C1 segment of cervical spinal cord (tissue), 14 donors: ENCODE data around the gene TIAM2.
"Not testable (repeated sequence)": the region's sequence is repeated elsewhere in the genome, so short reads cannot be mapped to it uniquely, and the experiment has no call there.

Source experiments
- DNase-seq, 14 donors: peaks; one replicate each; lab custom pipeline; 2025; lab: John Stamatoyannopoulos, UW

The TIAM2 gene

DNA sequence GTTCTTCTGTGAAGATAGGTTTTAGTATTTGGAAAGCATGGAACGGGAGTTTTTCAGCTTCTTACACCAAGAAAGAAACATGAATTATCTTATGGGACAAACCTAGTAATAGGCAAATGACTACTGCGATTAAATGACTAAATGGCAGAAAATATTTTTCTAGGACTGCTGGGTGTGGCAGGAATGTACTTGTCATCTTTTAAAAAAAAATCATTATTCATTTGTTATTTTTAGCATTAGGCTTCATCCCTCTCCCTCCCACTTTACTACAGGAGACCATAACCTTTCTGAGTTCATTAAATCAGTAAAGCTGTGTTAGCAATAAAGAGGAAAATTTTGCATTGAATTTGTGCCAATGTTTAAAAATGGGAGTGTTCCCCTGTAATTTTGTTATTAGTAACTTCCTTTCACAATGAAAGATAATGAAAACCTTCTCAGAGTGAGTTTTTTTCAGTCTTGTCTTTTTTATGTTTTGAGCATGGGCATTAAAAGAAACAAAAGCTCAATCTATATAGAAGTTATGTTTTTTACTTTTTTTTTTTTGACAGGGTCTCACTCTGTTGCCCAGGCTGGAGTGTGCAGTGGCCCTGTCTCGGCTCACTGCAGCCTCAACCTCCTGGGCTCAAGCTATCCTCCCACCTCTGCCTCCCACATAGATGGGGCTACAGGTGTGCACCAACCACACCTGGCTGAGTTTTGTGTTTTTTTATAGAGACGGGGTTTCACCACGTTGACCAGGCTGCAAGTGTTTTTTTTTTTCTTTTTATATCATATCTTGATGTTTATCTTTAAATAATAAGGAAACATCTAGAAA, 163.1 kb downstream of the TIAM2 start:
- no peak for DNase-seq

DNA sequence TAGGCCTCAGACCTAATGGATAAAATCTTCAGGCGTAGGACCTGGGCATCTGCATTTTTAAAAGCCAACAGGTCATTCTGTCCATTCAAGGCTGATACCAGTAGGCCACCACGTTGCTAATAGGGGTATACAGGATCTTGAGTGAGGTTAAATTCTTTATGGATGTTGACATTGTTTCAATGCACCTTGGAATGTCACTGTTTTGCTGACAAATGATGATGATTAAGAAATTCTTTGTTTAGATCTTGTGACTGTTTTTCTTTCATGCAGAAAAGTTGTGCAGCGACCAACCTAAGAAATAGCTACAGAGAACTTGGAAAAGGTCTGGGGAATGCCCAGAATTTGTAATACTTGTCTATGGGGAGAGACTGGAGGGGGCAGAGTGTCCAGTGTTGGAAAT, 167.6 kb downstream of the TIAM2 start:
- no peak for DNase-seq

DNA sequence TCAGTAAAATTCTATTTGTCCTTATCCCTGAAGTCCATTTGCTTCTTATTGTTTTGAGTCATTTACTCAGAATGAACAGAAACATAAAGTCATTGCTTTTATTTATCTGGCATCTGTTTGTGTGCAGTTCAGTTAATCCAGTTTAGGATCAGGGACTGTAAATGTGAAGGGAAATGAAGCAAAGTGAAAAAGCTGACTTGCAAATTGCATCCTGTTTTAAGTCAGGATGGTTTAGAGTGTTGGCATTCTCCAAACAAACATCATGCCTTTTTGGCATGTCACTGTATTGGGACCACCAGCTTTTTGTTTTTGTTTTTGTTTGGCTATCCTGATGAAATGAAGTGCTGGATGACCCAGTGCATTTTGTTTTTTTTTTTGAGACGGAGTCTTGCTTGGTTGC, 168.5 kb downstream of the TIAM2 start:
- DNase-seq: no peak

DNA sequence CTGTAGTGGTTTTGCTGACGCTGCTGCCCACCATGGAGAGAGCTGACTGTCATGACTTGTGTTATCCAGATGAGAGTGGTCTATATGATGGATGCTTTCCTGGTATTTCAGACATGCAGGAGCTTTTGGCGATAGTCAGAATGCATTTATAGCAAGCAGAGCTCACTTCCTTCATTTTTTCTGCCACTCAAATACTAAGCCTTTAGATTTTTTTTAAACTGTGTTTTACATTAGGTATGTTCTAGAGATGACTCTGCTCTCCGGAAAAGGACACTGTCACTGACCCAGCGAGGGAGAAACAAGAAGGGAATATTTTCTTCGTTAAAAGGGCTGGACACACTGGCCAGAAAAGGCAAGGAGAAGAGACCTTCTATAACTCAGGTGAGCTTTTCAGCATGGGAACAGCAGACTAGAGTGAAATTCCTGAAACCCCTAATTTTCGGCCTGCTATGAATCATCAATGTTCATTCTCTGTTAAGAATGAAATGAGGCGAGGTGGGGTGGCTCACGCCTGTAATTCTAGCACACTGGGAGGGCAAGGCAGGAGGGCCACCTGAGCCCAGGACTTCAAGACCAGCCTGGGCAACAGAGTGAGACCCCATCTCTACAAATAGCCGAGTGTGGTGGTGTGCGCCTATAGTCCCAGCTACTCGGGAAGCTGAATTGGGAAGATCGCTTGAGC, 170.1 kb downstream of the TIAM2 start:
- DNase-seq: no peak

DNA sequence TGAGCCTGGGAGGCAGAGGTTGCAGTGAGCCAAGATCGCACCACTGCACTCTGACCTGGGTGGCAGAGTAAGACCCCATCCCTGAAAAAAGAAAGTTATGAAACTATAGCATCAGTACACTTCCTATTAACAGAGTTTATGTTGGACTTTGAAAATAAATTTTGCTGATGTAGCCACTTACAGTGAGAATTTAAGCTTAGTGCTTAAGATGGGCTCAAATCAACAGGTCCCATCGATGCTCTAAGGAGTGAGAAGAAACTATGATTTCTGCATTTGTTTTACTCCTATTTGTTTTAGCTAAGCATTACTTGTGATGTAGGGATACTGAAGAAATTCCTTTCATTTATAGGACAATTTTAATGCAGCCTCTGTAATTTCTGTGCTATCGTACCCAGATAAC, 175.4 kb downstream of the TIAM2 start:
- DNase-seq: no peak

DNA sequence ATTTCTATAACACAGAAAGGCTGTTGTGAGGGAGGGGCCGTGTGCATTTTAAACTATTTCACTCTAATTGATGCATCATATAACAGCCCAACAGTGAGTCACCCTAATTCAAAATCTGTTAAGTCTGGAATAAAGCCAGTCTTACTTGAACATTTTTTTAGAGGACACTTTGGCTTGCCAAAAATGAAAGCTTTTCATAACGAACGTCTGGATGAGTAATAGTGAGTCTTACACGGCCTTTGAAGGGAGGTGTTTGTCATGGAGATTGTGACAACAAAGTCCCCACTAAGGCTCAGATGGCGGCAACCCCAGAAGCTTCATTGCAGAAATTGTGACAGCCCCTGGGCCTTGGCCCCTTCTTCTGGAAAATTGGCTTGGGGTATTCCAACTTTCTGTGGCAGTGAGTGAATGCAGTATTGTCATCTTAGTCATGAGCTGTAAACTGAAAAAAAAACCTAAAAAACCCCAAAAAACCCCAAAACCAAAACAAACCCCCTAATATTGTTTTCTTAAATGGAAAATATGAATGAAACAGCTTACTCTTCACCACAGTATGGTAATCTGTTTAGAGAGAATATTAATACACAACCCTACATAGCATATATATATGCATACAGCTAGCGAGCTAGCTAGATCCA, 176.1 kb downstream of the TIAM2 start:
- DNase-seq: peak in 4 of 14 donors; percentile 8 to 82 (median 30)

DNA sequence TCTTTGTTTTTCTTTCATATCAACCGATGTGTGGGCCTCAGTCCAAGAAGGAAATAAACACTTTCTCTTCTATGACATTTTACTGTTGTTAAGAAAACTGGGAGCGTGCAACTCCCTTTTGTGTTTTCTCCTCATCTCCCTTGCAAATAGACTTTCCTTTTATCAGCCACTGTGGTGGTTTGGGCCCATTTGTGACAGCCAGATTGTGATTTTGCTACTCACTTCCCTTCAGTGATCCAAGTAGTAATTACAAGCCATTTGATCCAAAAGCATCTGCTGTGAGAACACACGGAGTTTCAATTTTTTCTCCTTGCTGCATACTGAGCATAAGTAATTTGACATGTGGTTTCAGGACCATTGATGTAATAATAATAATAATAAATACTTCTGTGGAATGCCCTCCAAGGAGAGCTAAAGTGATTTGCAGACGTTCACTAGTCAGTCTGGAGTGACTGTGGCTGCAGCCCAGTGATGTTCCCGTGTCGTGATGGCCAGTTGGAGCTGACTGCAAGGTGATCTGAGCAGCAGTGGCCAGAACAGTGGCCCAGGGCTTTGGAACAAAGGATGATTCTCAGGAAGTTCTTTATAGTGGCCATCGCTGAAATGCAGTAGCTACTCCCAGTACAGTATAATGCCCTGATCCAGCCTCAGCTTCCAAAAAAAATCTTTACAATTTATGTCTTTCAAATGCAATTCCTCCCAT, 176.8 kb downstream of the TIAM2 start:
- DNase-seq: peak in 3 of 14 donors; percentile 14 to 70 (median 26)

DNA sequence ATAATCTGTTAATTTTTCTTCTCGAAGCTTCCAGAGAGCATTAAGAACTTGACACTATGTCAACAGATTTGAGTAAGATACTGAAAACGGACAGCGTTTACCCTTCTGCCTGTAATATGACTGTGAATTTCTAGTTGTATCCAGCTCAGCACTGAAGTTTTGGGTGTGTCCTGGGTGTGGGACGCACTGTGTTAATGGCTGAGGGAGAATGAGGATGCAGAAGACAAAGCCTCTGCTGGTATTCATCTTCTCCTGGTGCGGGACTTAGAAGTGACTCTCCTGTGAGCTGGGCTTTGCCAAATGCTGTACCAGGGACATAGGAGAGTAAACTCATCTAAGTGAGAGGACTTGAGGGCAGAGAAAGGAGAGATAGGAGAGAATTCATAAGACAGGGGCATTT, 178.4 kb downstream of the TIAM2 start:
- DNase-seq: no peak

DNA sequence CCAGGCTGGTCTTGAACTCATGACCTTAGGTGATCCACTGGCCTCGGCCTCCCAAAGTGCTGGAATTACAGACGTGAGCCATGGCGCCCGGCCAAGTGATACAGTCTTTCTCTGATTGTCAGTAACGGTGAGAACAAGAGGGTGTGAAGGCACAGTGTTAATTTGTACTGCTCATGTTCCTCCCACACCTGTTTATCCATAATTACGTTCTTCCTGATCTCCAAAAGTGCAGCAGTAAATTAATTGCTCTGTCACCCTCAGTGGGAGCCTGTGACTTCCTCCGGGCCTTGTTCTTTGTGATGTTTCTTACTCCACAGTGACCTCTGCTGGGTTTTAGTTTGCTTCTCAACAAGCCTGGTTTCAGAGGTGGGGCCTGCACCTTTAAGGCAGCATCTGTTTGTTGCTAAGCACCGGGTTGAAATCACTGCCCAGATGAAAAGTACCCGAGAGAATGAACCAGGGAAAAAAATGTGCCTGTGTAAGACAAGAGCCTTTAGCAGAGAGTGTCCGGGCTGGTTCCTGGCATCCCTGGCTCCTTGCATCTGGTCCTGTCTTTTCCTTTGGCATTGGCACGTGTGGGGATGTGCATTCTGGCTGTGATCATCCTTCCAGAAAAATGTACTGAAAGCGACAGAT, 179.6 kb downstream of the TIAM2 start:
- peak in 10 of 14 donors; percentile 18 to 72 (median 36) for DNase-seq

DNA sequence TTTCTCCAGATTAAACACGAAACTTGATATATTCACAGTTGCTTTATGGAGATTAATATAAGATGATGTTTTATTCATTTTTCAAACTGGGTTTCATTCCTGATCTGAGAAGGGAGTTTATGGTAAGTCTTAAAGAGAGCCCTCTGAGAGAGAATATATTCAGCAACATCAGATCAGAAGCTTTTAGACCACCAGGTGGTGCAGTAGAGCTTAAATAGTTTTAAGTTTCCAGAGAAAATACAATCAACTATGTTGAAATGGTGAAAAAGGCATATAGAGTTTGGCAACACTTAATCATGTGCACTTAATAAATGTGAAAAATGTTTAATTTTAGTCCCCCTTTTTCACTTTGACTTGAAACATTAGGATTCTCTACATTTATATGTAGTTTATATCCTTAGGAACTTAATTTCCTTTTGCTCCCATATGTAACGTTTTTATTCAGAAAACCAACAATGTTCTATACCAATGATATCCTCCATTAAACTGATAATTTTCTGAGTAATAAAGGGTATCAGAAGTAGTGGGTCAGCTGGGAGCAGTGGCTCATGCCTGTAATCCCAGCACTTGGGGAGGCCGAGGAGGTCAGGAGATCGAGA, 182.3 kb downstream of the TIAM2 start:
- peak in 1 of 14 donors; percentile 5 for DNase-seq

DNA sequence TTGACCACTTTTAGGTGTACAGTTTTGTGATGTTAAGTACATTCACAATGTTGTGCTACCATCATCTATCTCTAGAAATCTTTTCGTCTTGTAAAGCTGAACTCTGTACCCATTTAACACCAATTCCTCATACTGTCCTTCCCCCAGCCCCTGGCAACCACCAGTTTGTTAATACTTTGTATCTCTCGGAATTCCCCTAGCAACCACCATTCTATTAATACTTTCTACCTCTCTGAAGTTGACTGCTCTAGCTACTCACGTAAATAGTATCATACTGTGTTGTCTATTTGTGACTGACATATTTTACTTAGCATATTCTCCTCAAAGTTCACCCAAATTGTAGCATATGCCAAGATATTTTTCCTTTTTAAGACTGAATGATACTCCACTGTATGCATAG, 186.4 kb downstream of the TIAM2 start:
- no peak for DNase-seq

DNA sequence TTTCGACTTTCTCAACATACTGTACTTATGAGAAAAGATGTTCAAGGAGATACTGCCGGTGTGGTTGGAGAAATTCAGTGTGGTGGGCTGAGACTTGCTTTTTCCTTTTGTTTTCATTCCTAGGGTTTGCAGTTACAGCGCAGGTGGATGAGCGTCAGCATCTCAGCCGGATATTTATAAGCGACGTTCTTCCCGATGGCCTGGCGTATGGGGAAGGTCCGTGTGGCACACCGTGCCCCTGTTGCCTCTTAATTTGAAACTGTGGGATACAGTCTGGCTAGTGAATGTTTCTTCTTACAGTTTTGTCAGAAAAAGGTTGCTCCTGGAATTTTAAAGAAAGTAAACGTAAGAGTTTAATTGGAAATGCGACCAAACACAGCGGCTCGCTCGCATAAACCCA, 187.0 kb downstream of the TIAM2 start:
- DNase-seq: no peak

DNA sequence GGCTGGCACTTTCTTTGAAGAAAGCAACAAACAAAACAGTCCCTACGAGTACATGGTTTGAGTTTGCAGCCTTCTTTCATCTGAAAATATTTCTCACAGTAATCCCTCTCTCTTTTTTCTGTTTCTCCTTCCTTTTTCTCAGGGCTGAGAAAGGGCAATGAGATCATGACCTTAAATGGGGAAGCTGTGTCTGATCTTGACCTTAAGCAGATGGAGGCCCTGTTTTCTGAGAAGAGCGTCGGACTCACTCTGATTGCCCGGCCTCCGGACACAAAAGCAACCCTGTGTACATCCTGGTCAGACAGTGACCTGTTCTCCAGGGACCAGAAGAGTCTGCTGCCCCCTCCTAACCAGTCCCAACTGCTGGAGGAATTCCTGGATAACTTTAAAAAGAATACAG, 188.0 kb downstream of the TIAM2 start:
- no peak for DNase-seq

DNA sequence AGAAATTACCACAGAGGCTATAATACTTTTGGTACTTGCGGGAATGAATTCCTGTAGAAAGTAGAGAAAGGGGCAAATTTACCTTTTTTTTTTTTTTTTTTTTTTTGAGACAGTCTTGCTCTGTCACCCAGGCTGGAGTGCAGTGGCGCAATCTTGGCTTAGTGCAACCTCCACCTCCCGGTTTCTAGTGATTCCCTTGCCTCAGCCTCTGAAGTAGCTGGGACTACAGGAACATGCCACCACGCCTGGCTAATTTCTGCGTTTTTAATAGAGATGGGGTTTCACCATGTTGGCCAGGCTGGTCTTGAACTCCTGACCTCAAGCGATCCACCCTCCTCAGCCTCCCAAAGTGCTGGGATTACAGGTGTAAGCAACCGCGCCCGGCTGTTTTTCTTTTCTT, 189.9 kb downstream of the TIAM2 start:
- DNase-seq: not testable (repeated sequence)

DNA sequence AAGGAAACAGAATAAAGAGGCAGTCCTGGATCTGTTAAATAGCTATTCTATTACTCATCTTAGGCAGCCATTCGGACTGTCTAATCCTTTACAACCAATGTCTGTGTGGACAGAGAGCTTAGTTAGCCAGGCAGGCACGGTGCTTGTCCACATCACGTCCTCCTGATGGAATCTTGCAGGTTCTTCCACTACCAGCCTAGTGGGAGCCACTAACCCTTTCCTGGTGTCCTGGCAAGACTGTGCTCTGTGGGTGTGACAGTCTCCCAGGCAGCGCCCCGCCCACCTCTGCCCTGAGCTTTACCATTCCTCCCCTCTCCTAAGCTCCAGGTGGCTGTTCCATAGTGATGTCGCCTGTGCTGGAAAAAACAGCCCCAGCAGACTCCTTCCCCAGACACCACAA, 190.4 kb downstream of the TIAM2 start:
- no peak for DNase-seq

DNA sequence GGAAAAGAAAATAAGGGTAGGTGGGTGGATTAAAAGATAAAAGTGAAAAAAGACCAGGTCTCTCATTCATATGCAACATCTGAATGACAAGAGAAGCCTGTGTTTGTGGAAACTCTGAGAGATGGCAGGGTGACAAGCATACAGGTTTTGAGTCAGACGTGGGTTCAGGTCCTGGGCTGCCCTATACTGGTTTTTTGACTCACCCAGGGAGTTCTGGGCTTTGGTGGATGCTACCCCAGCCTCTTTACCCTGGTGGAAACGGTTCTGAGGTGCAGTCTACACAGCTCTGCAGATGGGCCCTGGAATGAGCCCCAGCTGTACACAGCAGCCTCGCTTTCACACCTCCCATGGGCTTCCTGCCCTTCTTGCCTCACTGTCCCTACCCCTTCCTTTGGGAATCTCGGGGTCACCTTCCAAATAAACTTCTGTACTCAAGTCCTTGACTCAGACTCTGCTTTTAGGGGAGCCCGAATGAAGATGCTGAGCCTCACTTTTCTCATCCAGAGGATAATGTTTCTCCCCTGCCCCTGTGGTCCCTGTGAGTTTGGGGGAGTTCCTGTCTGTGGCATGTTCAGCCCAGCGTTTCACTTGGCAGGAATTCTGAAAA, 191.0 kb downstream of the TIAM2 start:
- DNase-seq: no peak

DNA sequence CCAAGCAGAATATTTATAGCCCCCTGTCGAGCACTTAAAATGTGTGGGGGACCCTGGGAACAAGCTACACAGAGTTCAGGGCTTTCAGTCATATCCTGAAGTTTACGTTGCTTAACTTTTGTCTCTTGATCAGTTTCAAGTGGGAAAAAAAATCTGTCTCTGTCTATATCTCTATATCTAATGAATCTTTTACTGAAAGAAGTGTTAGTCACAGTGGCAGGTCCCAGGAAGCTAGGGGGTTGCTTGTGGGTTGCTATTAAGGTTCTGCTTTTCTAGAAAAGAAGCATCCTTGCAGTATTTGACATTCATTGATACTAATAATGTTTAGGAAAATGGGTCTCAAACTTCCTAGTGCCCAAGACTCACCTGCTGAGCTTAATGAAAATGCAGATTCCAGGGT, 192.0 kb downstream of the TIAM2 start:
- DNase-seq: no peak

DNA sequence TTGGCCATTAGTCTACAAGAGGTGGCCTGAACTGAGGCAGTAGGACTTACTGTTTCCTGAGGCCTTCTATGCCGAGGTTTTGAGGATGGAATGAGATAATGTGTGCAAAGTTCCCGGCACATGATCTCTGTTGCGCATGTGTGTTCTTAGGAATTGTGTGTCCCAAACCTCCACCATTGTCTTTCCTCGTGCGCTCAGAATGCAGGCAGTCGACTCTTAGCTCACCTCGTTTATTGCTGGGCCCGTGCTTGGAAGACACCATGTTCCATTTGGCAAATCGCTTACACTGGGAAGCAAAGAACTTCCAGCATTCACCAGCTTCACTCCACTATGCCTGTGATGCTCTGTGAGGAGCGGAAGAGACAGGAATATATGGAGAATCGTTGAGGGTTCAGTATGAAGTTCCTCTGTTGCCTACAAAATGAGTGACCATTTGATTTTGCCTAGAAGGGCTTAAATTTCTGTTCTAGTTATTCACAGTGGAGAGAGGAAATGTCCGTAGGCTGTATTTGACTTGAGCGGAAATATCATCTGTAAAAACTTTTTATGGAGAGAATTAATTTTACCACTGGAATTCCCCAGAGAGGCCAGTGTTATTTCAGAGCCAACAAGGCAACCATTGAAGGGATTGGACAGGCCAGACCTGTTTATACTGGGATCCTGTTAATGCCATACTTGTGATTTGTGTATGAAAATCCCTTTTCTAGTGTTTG, 193.0 kb downstream of the TIAM2 start:
- no peak for DNase-seq

DNA sequence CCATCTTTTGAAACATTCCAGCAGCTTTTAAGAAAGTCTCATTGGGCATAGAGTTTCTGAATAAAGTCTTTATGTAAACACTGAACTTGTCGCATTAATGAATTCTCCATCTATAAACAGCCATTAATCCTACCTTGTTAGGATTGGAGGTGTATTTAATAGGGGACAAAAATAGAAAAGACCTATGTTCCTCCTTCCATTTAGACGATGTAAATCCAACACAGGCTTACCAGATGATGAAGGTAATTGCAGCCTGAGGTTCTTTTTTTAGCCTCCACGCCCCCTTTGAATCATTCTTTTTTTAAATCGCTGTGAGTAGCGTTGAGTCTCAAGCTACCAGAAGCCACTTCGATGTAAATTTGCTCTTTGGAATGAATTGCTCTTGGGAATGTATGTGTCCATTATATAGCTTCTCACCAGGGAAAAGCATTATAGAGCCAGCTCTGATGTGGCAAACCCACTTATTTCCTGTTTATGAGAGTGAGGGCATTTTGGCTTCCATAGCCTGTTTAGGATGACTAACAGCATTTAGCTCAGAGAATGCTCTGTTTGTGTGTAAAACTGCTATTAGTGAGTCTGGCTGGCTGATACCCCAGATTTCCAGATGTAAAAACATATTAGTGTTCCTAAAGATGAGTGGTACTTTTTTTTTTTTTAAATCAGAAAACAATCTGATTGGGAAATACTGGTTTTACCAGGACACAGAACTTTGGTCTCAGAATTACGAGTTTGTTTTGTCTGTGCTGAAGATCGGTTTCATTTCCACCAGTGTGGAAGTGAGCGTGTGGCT, 193.8 kb downstream of the TIAM2 start:
- DNase-seq: no peak
